HG03460 (cell line): ENCODE measurements around the gene AHNAK2.
"Not testable (repeated sequence)": the region's sequence is repeated elsewhere in the genome, so short reads cannot be mapped to it uniquely, and the experiment has no call there.

ENCODE experiments used
- ATAC-seq: cut with Tn5 transposase; IDR thresholded peaks from one replicate; pipeline ENCODE4 v1.9.1; 2021; ENCODE audit not compliant: unreplicated experiment

Gene AHNAK2

GRCh38 chr14:104977681-104978653, at the start of gene AHNAK2:
Gene AHNAK2, minus strand, starts transcription at chr14:104978374. Its CDS starts 137 bp downstream, at chr14:104978237.
- no peak for ATAC-seq

GRCh38 chr14:105027718-105028117, 49.5 kb upstream of the AHNAK2 start:
- not testable (repeated sequence) for ATAC-seq

- no peak for ATAC-seq
Observed at GRCh38 chr14:105026802-105027563, 48.8 kb upstream of the AHNAK2 start.

- no peak for ATAC-seq
Observed at GRCh38 chr14:105026033-105026785, 48.0 kb upstream of the AHNAK2 start.

- no peak for ATAC-seq
Observed at GRCh38 chr14:105025429-105025828, 47.3 kb upstream of the AHNAK2 start.

GRCh38 chr14:105023791-105024480, 45.8 kb upstream of the AHNAK2 start:
- no peak for ATAC-seq

- no peak for ATAC-seq
Observed at GRCh38 chr14:105023144-105023543, 45.0 kb upstream of the AHNAK2 start.

GRCh38 chr14:105022276-105022670, 44.1 kb upstream of the AHNAK2 start:
- no peak for ATAC-seq

- ATAC-seq: no peak
Observed at GRCh38 chr14:105021656-105022275, 43.6 kb upstream of the AHNAK2 start.

- peak; percentile 68 for ATAC-seq
Observed at GRCh38 chr14:105020815-105021655, 42.9 kb upstream of the AHNAK2 start, which contains the start of gene CDCA4. Gene CDCA4, minus strand, starts transcription at chr14:105021083. Its CDS starts 9,154 bp downstream, at chr14:105011929.

GRCh38 chr14:105019861-105020814, 42.0 kb upstream of the AHNAK2 start:
- ATAC-seq: peak; percentile 34

GRCh38 chr14:105018414-105018813, 40.2 kb upstream of the AHNAK2 start:
- ATAC-seq: no peak

- no peak for ATAC-seq
Observed at GRCh38 chr14:105015905-105016304, 37.7 kb upstream of the AHNAK2 start.

- ATAC-seq: no peak
Observed at GRCh38 chr14:105015242-105015641, 37.1 kb upstream of the AHNAK2 start.

GRCh38 chr14:105014631-105015030, 36.5 kb upstream of the AHNAK2 start:
- no peak for ATAC-seq

- ATAC-seq: no peak
Observed at GRCh38 chr14:105014032-105014431, 35.9 kb upstream of the AHNAK2 start.

- no peak for ATAC-seq
Observed at GRCh38 chr14:105013150-105013785, 35.1 kb upstream of the AHNAK2 start.
